ENCODE results near the gene CACNG1.
"Not testable (repeated sequence)": the region's sequence is repeated elsewhere in the genome, so short reads cannot be mapped to it uniquely, and the experiment has no call there.

DNA sequence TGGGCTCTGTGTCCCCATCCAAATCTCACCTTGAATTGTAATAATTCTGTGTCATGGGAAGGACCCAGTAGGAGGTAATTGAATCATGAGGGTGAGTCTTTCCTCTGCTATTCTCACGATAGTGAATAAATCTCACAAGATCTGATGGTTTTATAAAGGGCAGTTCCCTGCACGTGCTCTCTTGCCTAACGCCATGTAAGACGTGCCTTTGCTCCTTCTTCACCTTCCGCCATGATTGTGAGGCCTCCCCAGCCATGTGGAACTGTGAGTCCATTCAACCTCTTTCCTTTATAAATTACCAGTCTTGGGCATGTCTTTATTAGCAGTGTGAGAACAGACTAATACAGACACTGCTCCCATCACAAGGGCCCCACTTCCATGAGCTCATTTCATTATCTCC is 3.2 kb upstream of the CACNG1 start:
- not testable (repeated sequence) for TF ChIP-seq POLR2A (IDR thresholded peaks at IDR 0.05; ENCODE audit: low read length); GATA1 (IDR thresholded peaks at IDR 0.05; ENCODE audit: low read depth, low read length)

All from erythroblast (primary cell).